Hepatocyte (in vitro differentiated cells): ENCODE measurements around the gene TMEM123. TPM values are rescaled to one million over a fixed set of nuclear protein-coding genes. Genes with fewer than 3 reads are reported as not detected.

Experiments used
- DNase-seq: peaks from one replicate; pipeline ENCODE4 v3.0.0-alpha.2; 2016; ENCODE audit warnings: low spot score
- H2AFZ ChIP-seq: fragments of 200-600 bp; sonication (generic); 2 replicates; pipeline ENCODE4 v1.6.0; 2016; ENCODE audit warnings: antibody characterized with exemption, mild to moderate bottlenecking
- H3K27ac ChIP-seq: fragments of 200-600 bp; sonication (generic); 2 replicates; pipeline ENCODE4 v1.5.1; 2016; ENCODE audit warnings: mild to moderate bottlenecking
- H3K27me3 ChIP-seq: fragments of 200-600 bp; sonication (generic); 2 replicates; pipeline ENCODE4 v1.6.1; 2016
- H3K36me3 ChIP-seq: fragments of 200-600 bp; sonication (generic); replicated peaks from 2 replicates; pipeline ENCODE4 v1.5.1; 2016; ENCODE audit warnings: low read depth; ENCODE audit not compliant: insufficient read depth
- H3K4me1 ChIP-seq: fragments of 200-600 bp; sonication (generic); 2 replicates; pipeline ENCODE4 v1.5.1; 2016; ENCODE audit warnings: mild to moderate bottlenecking, moderate library complexity; ENCODE audit not compliant: insufficient read depth
- H3K4me2 ChIP-seq: fragments of 200-600 bp; sonication (generic); 2 replicates; pipeline ENCODE4 v1.6.0; 2016
- H3K4me3 ChIP-seq: fragments of 200-600 bp; sonication (generic); 2 replicates; pipeline ENCODE4 v1.5.1; 2016; ENCODE audit warnings: mild to moderate bottlenecking
- H3K79me2 ChIP-seq: fragments of 200-600 bp; sonication (generic); 2 replicates; pipeline ENCODE4 v1.6.0; 2017; ENCODE audit warnings: mild to moderate bottlenecking
- H3K9me2 ChIP-seq: fragments of 200-600 bp; sonication (generic); replicated peaks from 2 replicates; pipeline ENCODE4 v1.6.0; 2017; ENCODE audit warnings: mild to moderate bottlenecking; ENCODE audit not compliant: insufficient read depth
- H3K9me3 ChIP-seq: fragments of 200-600 bp; sonication (generic); 2 replicates; pipeline ENCODE4 v1.5.1; 2016; ENCODE audit warnings: low read depth, mild to moderate bottlenecking
- H4K20me1 ChIP-seq: fragments of 200-600 bp; sonication (generic); 2 replicates; pipeline ENCODE4 v1.6.0; 2016; ENCODE audit warnings: mild to moderate bottlenecking; ENCODE audit not compliant: insufficient read depth, poor library complexity, severe bottlenecking
- CTCF ChIP-seq: fragments of 200-600 bp; sonication (generic); IDR thresholded peaks from 2 replicates; pipeline ENCODE4 v1.5.1; 2016; ENCODE audit warnings: antibody characterized with exemption, mild to moderate bottlenecking; ENCODE audit not compliant: poor library complexity
- EZH2 ChIP-seq: fragments of 200-600 bp; sonication (generic); IDR thresholded peaks from 2 replicates; pipeline ENCODE4 v1.6.1; 2016; ENCODE audit warnings: antibody characterized with exemption, mild to moderate bottlenecking, borderline replicate concordance
- EZH2phosphoT487 ChIP-seq: fragments of 200-600 bp; sonication (generic); IDR thresholded peaks from one replicate; pipeline ENCODE4 v1.6.1; 2018; ENCODE audit warnings: antibody characterized with exemption, mild to moderate bottlenecking, low read depth, moderate library complexity; ENCODE audit not compliant: unreplicated experiment, severe bottlenecking
- WGBS: methylation state at CpG from one replicate; pipeline ENCODE4 v1.1.6; 2016; ENCODE audit warnings: low lambda C conversion rate; ENCODE audit errors: missing lambda C conversion rate; 5-methylcytosine and 5-hydroxymethylcytosine counted together
- polyA plus RNA-seq: library from polyadenylated mRNA; unstranded; fragments of >200 nt; fragmentation: Nextera tagmentation; extraction: Ambion mirVana; gene quantifications from 2 replicates; pipeline ENCODE4 v1.2.1, GENCODE V29; 2016
- total RNA-seq: library from RNA; depleted of rRNA; stranded (reverse); fragments of >200 nt; gene quantifications from 2 replicates; pipeline ENCODE4 v1.2.3, GENCODE V29; 2014

Gene TMEM123
- total and polyA plus RNA-seq, 2 experiments from 2014 or later = 122 to 182 TPM

- no peaks in the 10 kb centered on the region for H3K36me3 ChIP-seq
- no peak overlapping the region for H3K4me3 ChIP-seq
- peaks cover 13% of the 10 kb centered on the region for H3K4me1 ChIP-seq
- no peaks in the 10 kb centered on the region for H3K9me3 ChIP-seq
- 90% methylated on average over 3 of the region's 3 CpGs for WGBS
- no peak for TF ChIP-seq EZH2phosphoT487
- no peak for TF ChIP-seq CTCF
- H3K9me2 ChIP-seq = no peaks in the 10 kb centered on the region
- H2AFZ ChIP-seq = no peak overlapping the region
- no peak overlapping the region for H3K27ac ChIP-seq
- no peaks in the 10 kb centered on the region for H3K27me3 ChIP-seq
- peaks cover 81% of the 10 kb centered on the region for H3K79me2 ChIP-seq
- no peak for DNase-seq
- H4K20me1 ChIP-seq = no peaks in the 10 kb centered on the region
- no peak overlapping the region for H3K4me2 ChIP-seq
Measured at GRCh38 chr11:102429226-102429625, 23.3 kb downstream of the TMEM123 start.

DNA sequence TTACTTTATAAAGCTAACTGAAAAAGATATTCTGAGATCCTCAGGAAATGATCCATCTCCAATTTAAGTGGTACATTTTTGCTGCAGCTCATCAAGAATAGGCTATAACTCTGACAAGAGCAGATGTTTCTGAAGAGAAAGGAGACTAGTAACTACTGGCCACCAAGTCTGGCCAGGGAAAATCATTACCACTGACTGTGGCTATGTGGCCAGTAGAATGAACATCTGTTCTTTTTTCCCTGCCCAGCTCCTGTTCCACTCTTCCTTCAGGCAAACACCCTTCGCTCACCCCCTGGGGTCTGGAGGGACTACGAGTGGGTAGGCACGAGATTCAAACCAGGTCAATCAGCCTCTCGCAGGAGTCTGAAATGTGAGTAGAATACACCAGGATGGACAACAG lies 23.9 kb downstream of the TMEM123 start:
- no peak overlapping the region for H3K27ac ChIP-seq
- no peaks in the 10 kb centered on the region for H4K20me1 ChIP-seq
- H3K79me2 ChIP-seq = peaks cover 81% of the 10 kb centered on the region

DNA sequence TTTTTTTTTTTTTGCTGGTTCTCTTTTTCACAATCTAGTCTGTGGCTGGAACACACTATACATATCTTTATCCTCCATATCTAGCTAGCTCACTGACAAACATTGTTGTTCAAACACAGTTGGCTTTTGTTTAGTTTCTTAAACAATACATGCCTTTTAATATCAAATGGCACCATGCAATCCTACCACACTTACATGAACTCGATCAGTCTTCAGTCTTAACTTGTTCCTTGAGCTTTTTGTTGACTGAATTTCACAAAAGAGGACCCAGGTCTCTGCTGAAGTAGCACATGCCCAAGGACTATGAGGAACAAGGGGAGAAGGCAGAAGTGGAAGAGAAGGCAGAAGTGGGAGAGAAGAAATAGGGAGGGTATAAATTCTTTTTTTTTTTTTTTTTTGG lies 25.5 kb downstream of the TMEM123 start:
- no peaks in the 10 kb centered on the region for H3K36me3 ChIP-seq
- H3K4me3 ChIP-seq = no peak overlapping the region
- TF ChIP-seq EZH2phosphoT487 = no peak
- TF ChIP-seq CTCF = no peak
- TF ChIP-seq EZH2 = no peak
- no peak overlapping the region for H3K4me2 ChIP-seq
- H3K27ac ChIP-seq = peak overlapping the region; percentile 23
- H3K9me3 ChIP-seq = no peaks in the 10 kb centered on the region
- whole genome bisulfite sequencing = 3% methylated on average over 1 of the region's 1 CpG
- DNase-seq = no peak
- no peaks in the 10 kb centered on the region for H3K27me3 ChIP-seq
- peaks cover 3% of the 10 kb centered on the region for H4K20me1 ChIP-seq
- H3K9me2 ChIP-seq = no peaks in the 10 kb centered on the region
- H3K79me2 ChIP-seq = peaks cover 77% of the 10 kb centered on the region
- peaks cover 13% of the 10 kb centered on the region for H3K4me1 ChIP-seq
- H2AFZ ChIP-seq = no peak overlapping the region

More for the DNA sequence above, 23.9 kb downstream of the TMEM123 start:
- Histone ChIP-seq H3K9me2 (no peaks in the 10 kb centered on the region), H3K36me3 (no peaks in the 10 kb centered on the region), H2AFZ (no peak overlapping the region), H3K4me1 (peaks cover 13% of the 10 kb centered on the region), H3K27me3 (no peaks in the 10 kb centered on the region), H3K4me3 (no peak overlapping the region), H3K4me2 (no peak overlapping the region), H3K9me3 (no peaks in the 10 kb centered on the region)
- no peak for DNase-seq
- no peak for TF ChIP-seq EZH2
- no peak for TF ChIP-seq CTCF
- no peak for TF ChIP-seq EZH2phosphoT487
- WGBS = 78% methylated on average over 4 of the region's 4 CpGs

GRCh38 chr11:102426570-102426969 lies 26.0 kb downstream of the TMEM123 start:
- Histone ChIP-seq H3K27ac (no peak overlapping the region), H3K27me3 (no peaks in the 10 kb centered on the region), H4K20me1 (peaks cover 3% of the 10 kb centered on the region), H3K4me1 (peaks cover 13% of the 10 kb centered on the region), H3K9me2 (no peaks in the 10 kb centered on the region), H3K36me3 (no peaks in the 10 kb centered on the region), H3K9me3 (no peaks in the 10 kb centered on the region), H2AFZ (no peak overlapping the region), H3K4me2 (no peak overlapping the region), H3K79me2 (peaks cover 77% of the 10 kb centered on the region), H3K4me3 (no peak overlapping the region)
- no peak for TF ChIP-seq CTCF
- TF ChIP-seq EZH2 = no peak
- no peak for TF ChIP-seq EZH2phosphoT487
- DNase-seq = no peak
